CD14-positive monocyte (primary cell): Measurements from ENCODE around the gene SRCIN1. TPM values are rescaled to one million over a fixed set of nuclear protein-coding genes. Genes with fewer than 3 reads are reported as not detected.
A peak's percentile ranks its signal among the peaks of the same experiment; 100 is the strongest.

Experiments used
- DNase-seq, 3 donors: peaks; one replicate each; pipeline ENCODE4 v3.0.0-alpha.2; 2011 to 2022
- H2AFZ ChIP-seq: 2 replicates; pipeline ENCODE4 v1.6.0; 2012; ENCODE audit warnings: mild to moderate bottlenecking, low read depth, low read length, inconsistent platforms; ENCODE audit not compliant: insufficient read depth, poor library complexity, severe bottlenecking
- H3K27ac ChIP-seq, 2 donors: 1 replicate in 1 of 2; 2 replicates in 1 of 2; pipeline ENCODE4 v1.5.1; 2012 to 2013; ENCODE audit warnings: low read length in 2 of 2, control low read depth in 1 of 2, inconsistent platforms in 1 of 2, low read depth in 1 of 2, mild to moderate bottlenecking in 1 of 2
- H3K27me3 ChIP-seq, 2 donors: one replicate each; pipeline versions ENCODE4 v1.6.0 to v1.6.1; 2011 to 2013; ENCODE audit warnings: low read length in 2 of 2; ENCODE audit not compliant: control insufficient read depth in 2 of 2, insufficient read depth in 2 of 2
- H3K36me3 ChIP-seq, 2 donors: replicated peaks in 1 of 2; 1 replicate in 1 of 2; 2 replicates in 1 of 2; pipeline versions ENCODE4 v1.5.1 to v1.6.1; 2012 to 2013; ENCODE audit warnings: low read length in 2 of 2, control low read depth in 1 of 2, inconsistent platforms in 1 of 2, mild to moderate bottlenecking in 1 of 2; ENCODE audit not compliant: insufficient read depth in 2 of 2, control insufficient read depth in 1 of 2
- H3K4me1 ChIP-seq, 2 donors: 1 replicate in 1 of 2; 2 replicates in 1 of 2; pipeline versions ENCODE4 v1.5.1 to v1.6.1; 2012 to 2013; ENCODE audit warnings: low read length in 2 of 2, control low read depth in 1 of 2, inconsistent platforms in 1 of 2, mild to moderate bottlenecking in 1 of 2, moderate library complexity in 1 of 2; ENCODE audit not compliant: insufficient read depth in 2 of 2, control insufficient read depth in 1 of 2
- H3K4me2 ChIP-seq: replicated peaks from 2 replicates; pipeline ENCODE3; 2012; ENCODE audit warnings: low read length, moderate library complexity, mild to moderate bottlenecking; ENCODE audit not compliant: poor library complexity, severe bottlenecking; ENCODE audit errors: extremely low read depth
- H3K4me3 ChIP-seq, 3 experiments: fragments of 200-600 bp in 1 of 3; sonication (generic) in 1 of 3; replicated peaks in 1 of 3; 1 replicate in 2 of 3; 2 replicates in 1 of 3; pipeline ENCODE4 v1.5.1; 2011 to 2013; ENCODE audit warnings: low read length in 3 of 3, mild to moderate bottlenecking in 3 of 3, control low read depth in 2 of 3, low read depth in 2 of 3, inconsistent platforms in 1 of 3, moderate library complexity in 1 of 3
- H3K79me2 ChIP-seq: 2 replicates; pipeline ENCODE4 v1.6.0; 2012; ENCODE audit warnings: mild to moderate bottlenecking, control low read depth, inconsistent platforms, low read length, moderate library complexity; ENCODE audit not compliant: insufficient read depth
- H3K9ac ChIP-seq: 2 replicates; pipeline ENCODE4 v1.6.0; 2017; ENCODE audit warnings: low read length, mild to moderate bottlenecking; ENCODE audit not compliant: insufficient read depth, poor library complexity, severe bottlenecking
- H3K9me3 ChIP-seq, 2 donors: replicated peaks in 1 of 2; 1 replicate in 1 of 2; 2 replicates in 1 of 2; pipeline versions ENCODE4 v1.5.1 to v1.6.1; 2012 to 2013; ENCODE audit warnings: low read length in 2 of 2, control low read depth in 1 of 2; ENCODE audit not compliant: control insufficient read depth in 1 of 2, insufficient read depth in 1 of 2
- H4K20me1 ChIP-seq: 2 replicates; pipeline ENCODE4 v1.6.0; 2012; ENCODE audit warnings: mild to moderate bottlenecking, low read length, control low read depth, moderate library complexity; ENCODE audit not compliant: insufficient read depth
- H3K27ac Mint-ChIP-seq, 7 donors: one replicate each; pipeline ENCODE4 v1.8.0; 2020; ENCODE audit warnings: mild to moderate bottlenecking in 7 of 7, mixed read lengths in 7 of 7, moderate library complexity in 6 of 7, inconsistent platforms in 2 of 7
- H3K27me3 Mint-ChIP-seq, 3 donors: one replicate each; pipeline ENCODE4 v1.8.0; 2021 to 2022; ENCODE audit warnings: low read depth in 3 of 3, mild to moderate bottlenecking in 3 of 3, mixed read lengths in 3 of 3, moderate library complexity in 3 of 3, inconsistent platforms in 1 of 3
- H3K36me3 Mint-ChIP-seq, 2 donors: one replicate each; pipeline ENCODE4 v1.8.0; 2020; ENCODE audit warnings: mixed read lengths in 2 of 2, inconsistent platforms in 1 of 2, mild to moderate bottlenecking in 1 of 2
- H3K4me1 Mint-ChIP-seq: one replicate; pipeline ENCODE4 v1.8.0; 2020; ENCODE audit warnings: mild to moderate bottlenecking, mixed read lengths
- H3K4me3 Mint-ChIP-seq, 2 donors: one replicate each; pipeline ENCODE4 v1.8.0; 2020; ENCODE audit warnings: mild to moderate bottlenecking in 2 of 2, mixed read lengths in 2 of 2, moderate library complexity in 1 of 2
- H3K9me3 Mint-ChIP-seq, 7 donors: one replicate each; pipeline ENCODE4 v1.8.0; 2020 to 2022; ENCODE audit warnings: mixed read lengths in 7 of 7, mild to moderate bottlenecking in 6 of 7, moderate library complexity in 6 of 7, inconsistent platforms in 2 of 7
- whole genome bisulfite sequencing: methylation state at CpG from one replicate; pipeline ENCODE4 v1.1.5; 2013; ENCODE audit warnings: missing lambda C conversion rate; ENCODE audit not compliant: insufficient coverage; 5-methylcytosine and 5-hydroxymethylcytosine counted together
- intact Hi-C, 2 donors: fragments of 100-400 bp; cut with micrococcal nuclease; formaldehyde crosslinking; loops; one replicate each; pipeline versions ENCODE4 v1.15.0 to v1.15.1; 2023
- polyA plus RNA-seq, 3 donors: library from polyadenylated mRNA; depleted of rRNA in 1 of 3; unstranded in 2 of 3; stranded (reverse) in 1 of 3; fragments of 300-500 nt in 2 of 3; fragments of >200 nt in 1 of 3; fragmentation: Illumina TruSeq in 2 of 3; gene quantifications; 1 replicate in 2 of 3; 2 replicates in 1 of 3; pipeline ENCODE4 v1.2.3, GENCODE V29; 2012 to 2021
- TF ChIP-seq, protein P1 (sequence below): fragments of 200-600 bp; IDR thresholded peaks from one replicate; pipeline ENCODE4 v1.8.0; 2022; ENCODE audit warnings: antibody characterized with exemption, mild to moderate bottlenecking

Gene SRCIN1
- polyA plus RNA-seq, 3 donors: 0.01 TPM; not detected in 2

DNA sequence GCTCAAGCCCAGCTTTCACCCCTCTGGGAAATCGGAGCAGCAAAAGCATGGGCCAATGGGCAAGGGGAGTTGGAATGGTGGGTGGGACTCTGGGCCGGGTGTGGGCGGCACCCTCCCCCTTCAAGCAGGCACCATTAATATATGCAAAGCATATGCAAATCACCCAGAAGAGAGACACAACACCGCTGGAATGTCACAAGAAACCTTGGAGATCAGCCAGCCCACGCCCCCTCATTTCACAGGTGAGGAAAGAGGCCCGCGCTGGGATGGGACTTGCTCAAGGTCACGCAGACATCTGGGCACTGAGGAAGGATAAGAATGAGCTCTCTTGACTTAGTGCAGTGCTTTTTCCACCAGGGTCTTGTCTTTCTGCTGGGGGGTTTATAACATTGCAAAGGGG is 4.8 kb downstream of the SRCIN1 start:
- no peak overlapping the region for H3K4me2 ChIP-seq
- DNase-seq: no peak
- no peak overlapping the region for H3K9ac ChIP-seq
- TF ChIP-seq, protein P1, sequence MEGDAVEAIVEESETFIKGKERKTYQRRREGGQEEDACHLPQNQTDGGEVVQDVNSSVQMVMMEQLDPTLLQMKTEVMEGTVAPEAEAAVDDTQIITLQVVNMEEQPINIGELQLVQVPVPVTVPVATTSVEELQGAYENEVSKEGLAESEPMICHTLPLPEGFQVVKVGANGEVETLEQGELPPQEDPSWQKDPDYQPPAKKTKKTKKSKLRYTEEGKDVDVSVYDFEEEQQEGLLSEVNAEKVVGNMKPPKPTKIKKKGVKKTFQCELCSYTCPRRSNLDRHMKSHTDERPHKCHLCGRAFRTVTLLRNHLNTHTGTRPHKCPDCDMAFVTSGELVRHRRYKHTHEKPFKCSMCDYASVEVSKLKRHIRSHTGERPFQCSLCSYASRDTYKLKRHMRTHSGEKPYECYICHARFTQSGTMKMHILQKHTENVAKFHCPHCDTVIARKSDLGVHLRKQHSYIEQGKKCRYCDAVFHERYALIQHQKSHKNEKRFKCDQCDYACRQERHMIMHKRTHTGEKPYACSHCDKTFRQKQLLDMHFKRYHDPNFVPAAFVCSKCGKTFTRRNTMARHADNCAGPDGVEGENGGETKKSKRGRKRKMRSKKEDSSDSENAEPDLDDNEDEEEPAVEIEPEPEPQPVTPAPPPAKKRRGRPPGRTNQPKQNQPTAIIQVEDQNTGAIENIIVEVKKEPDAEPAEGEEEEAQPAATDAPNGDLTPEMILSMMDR: no peak
- no peaks in the 10 kb centered on the region for H3K36me3 ChIP-seq
- Mint-ChIP-seq H3K27ac (no peak overlapping the region), H3K4me1 (no peaks in the 10 kb centered on the region), H3K36me3 (no peaks in the 10 kb centered on the region), H3K27me3 (peaks cover 91 to 98% (median 94%) of the 10 kb centered on the region in 3 donors), H3K9me3 (peaks cover 0 to 25% (median 3%) of the 10 kb centered on the region in 7 donors), H3K4me3 (peak overlapping the region in 1 of 2 donors; percentile 69)
- H3K4me1 ChIP-seq: peaks cover 0 to under 1% of the 10 kb centered on the region in 2 donors
- no peaks in the 10 kb centered on the region for H3K79me2 ChIP-seq
- peaks cover 0 to 11% of the 10 kb centered on the region in 2 donors for H3K9me3 ChIP-seq
- H4K20me1 ChIP-seq: peaks cover 5% of the 10 kb centered on the region
- intact Hi-C loops: no loop called here
- H3K27ac ChIP-seq: no peak overlapping the region
- H3K27me3 ChIP-seq: peaks cover 76 to 95% of the 10 kb centered on the region in 2 donors
- H3K4me3 ChIP-seq: no peak overlapping the region
- no peak overlapping the region for H2AFZ ChIP-seq
- 86% methylated on average over 1 of the region's 8 CpGs for WGBS

DNA sequence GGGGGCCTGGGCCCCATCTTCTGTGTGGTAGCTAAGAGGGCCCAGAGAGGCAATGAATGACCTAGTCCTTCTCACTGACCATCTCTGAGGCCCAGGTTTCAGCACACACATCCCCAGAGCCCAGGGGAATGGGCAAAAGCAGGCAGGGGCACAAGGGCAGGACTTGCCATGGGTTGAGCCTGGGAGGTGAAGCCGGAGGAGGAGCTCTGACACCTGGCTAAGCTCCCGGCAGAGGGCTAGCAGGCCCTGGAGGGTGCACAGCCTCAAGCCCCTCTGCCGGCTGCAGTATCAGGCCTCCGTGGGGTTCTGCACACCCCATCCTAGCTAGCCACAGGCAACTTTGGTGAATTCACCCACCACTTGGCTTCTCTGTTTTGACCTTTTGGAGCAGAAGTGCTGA is 5.3 kb downstream of the SRCIN1 start:
- intact Hi-C loops: no loop called here
- H3K4me1 Mint-ChIP-seq: no peaks in the 10 kb centered on the region
- Histone ChIP-seq H3K4me3 (no peak overlapping the region), H4K20me1 (peaks cover 5% of the 10 kb centered on the region), H3K27ac (no peak overlapping the region), H2AFZ (no peak overlapping the region), H3K4me2 (no peak overlapping the region), H3K36me3 (no peaks in the 10 kb centered on the region), H3K79me2 (no peaks in the 10 kb centered on the region), H3K27me3 (peaks cover 81 to 100% of the 10 kb centered on the region in 2 donors), H3K9me3 (peaks cover 0 to 11% of the 10 kb centered on the region in 2 donors), H3K4me1 (no peaks in the 10 kb centered on the region), H3K9ac (no peak overlapping the region)
- TF ChIP-seq, protein P1: no peak
- peak overlapping the region in 1 of 2 donors; percentile 69 for H3K4me3 Mint-ChIP-seq
- H3K36me3 Mint-ChIP-seq: no peaks in the 10 kb centered on the region
- H3K27ac Mint-ChIP-seq: no peak overlapping the region
- peaks cover 96 to 100% (median 98%) of the 10 kb centered on the region in 3 donors for H3K27me3 Mint-ChIP-seq
- 75% methylated on average over 4 of the region's 4 CpGs for WGBS
- no peak for DNase-seq
- H3K9me3 Mint-ChIP-seq: peaks cover 0 to 25% (median 4%) of the 10 kb centered on the region in 7 donors
